ENCODE data around the gene CRIP1.

DNA sequence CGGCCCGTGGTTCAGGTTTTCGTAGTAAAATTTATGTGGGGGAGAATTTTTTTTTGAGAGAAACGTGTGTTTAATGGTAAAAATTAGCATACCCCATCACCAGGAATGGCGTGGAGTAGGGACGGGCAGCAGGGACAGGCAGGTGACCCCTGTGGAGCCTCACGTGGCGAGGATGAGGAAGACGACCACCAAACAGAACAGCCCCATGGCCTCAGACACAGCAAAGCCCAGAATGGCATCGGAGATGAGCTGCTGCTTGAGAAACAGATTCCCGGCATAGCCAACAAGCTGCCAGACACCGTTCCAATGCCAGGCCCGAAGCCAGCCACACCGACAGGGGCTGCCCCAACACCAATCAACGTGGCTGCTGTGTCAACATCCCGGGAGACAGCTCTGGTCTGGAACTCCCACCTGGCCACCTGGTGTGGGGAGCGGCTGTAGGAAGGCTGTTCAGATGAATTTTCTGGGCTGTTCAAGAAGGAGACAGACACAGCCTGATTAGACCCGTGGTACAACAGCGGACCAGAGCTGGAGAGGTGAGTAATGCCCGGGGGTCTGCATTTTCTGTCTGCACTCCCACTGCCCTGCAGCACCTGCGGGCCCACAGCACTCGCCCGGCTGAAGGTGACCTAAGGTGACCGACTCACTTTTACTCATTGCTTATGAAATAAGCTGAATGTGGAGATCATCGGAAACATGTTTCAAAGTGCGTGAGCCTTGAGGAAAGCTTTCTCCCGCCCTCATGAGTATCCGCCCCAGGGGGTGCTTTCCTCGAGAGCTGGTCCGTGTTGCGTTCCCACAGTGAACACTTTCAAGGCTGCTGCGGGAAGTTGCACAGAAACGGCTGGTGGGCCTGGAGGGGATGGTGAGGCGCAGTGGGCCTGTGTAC, 50.2 kb downstream of the CRIP1 start:
- TF ChIP-seq GATA2 (IDR thresholded peaks at IDR 0.05; ENCODE audit: low read depth, low read length) = no peak
- TF ChIP-seq GATA3 (IDR thresholded peaks at IDR 0.05; ENCODE audit: low read depth, low read length) = no peak
